Stomach (tissue), 9 donors: ENCODE data around the gene INTU. TPM values are rescaled to one million over a fixed set of nuclear protein-coding genes. Genes with fewer than 3 reads are reported as not detected.
A peak's percentile ranks its signal among the peaks of the same experiment; 100 is the strongest.

ENCODE experiments used
- DNase-seq, 2 donors: peaks; one replicate each; pipeline versions ENCODE4 v3.0.0 to v3.0.0-alpha.2; 2013 to 2019
- H3K27ac ChIP-seq, 5 donors: fragments of 200-600 bp in 4 of 5; sonication (generic) in 4 of 5; one replicate each; pipeline ENCODE4 v1.5.1; 2013 to 2019; ENCODE audit warnings: mild to moderate bottlenecking in 1 of 5, moderate library complexity in 1 of 5
- H3K27me3 ChIP-seq, 3 donors: fragments of 200-600 bp; sonication (generic); one replicate each; pipeline ENCODE4 v1.5.1; 2017 to 2019; ENCODE audit warnings: mixed run types in 1 of 3
- H3K36me3 ChIP-seq, 4 donors: fragments of 200-600 bp; sonication (generic); 1 replicate in 3 of 4; 2 replicates in 1 of 4; pipeline ENCODE4 v1.5.1; 2016 to 2019
- H3K4me1 ChIP-seq, 4 donors: fragments of 200-600 bp; sonication (generic); one replicate each; pipeline ENCODE4 v1.5.1; 2016 to 2019
- H3K4me3 ChIP-seq, 4 donors: fragments of 200-600 bp; sonication (generic) in 3 of 4; one replicate each; pipeline ENCODE4 v1.5.1; 2016 to 2019; ENCODE audit warnings: mild to moderate bottlenecking in 1 of 4
- H3K9me3 ChIP-seq, 4 donors: fragments of 200-600 bp; sonication (generic); one replicate each; pipeline ENCODE4 v1.5.1; 2016 to 2019
- CTCF ChIP-seq, 7 experiments: fragments of 450-650 bp in 4 of 7; fragments of 200-600 bp in 3 of 7; sonication (generic) in 3 of 7; IDR thresholded peaks; one replicate each; pipeline ENCODE4 v1.5.1; 2016 to 2019; ENCODE audit warnings: antibody characterized with exemption in 7 of 7, control low read depth in 2 of 7, mild to moderate bottlenecking in 1 of 7
- EP300 ChIP-seq: sonication (generic); formaldehyde crosslinking; IDR thresholded peaks from one replicate; pipeline ENCODE4 v1.6.1; 2017; ENCODE audit warnings: antibody characterized with exemption
- POLR2A ChIP-seq, 4 donors: fragments of 450-650 bp; IDR thresholded peaks; one replicate each; pipeline ENCODE4 v1.6.1; 2016; ENCODE audit warnings: antibody characterized with exemption in 4 of 4, control low read depth in 2 of 4, mild to moderate bottlenecking in 1 of 4, moderate library complexity in 1 of 4
- POLR2AphosphoS5 ChIP-seq, 3 donors: sonication (generic); formaldehyde crosslinking; IDR thresholded peaks; one replicate each; pipeline ENCODE4 v1.6.1; 2016; ENCODE audit warnings: antibody characterized with exemption in 3 of 3
- WGBS, 5 donors: extraction: QIAGEN DNeasy Blood & Tissue Kit in 3 of 5; methylation state at CpG; one replicate each; pipeline versions ENCODE4 v1.1.5 to v1.1.7; 2013 to 2018; 5-methylcytosine and 5-hydroxymethylcytosine counted together
- intact Hi-C: fragments of 100-400 bp; cut with DNase I; formaldehyde crosslinking; loops from one replicate; pipeline ENCODE4 v1.15.1; 2023; ENCODE audit warnings: low total_unique reads
- polyA plus RNA-seq, 3 donors: library from polyadenylated mRNA; stranded (reverse); fragments of 200-250 nt; gene quantifications; one replicate each; pipeline ENCODE4 v1.2.3, GENCODE V29; 2013
- total RNA-seq, 5 donors: library from RNA; depleted of rRNA; stranded (reverse); fragments of >200 nt; gene quantifications; one replicate each; pipeline versions ENCODE4 v1.1.0 to v1.2.3, GENCODE V29; 2014 to 2016
- donor health status: healthy with polysubstance abuse.
- donor health status: Bipolar disorder and iron deficiency.
- donor health status: healthy.

The INTU gene
- total and polyA plus RNA-seq, 8 donors = 0.62 to 42.9 (median 5.6) TPM

GRCh38 chr4:127610488-127610887 lies 22.3 kb upstream of the INTU start:
- TF ChIP-seq POLR2A (IDR thresholded peaks at IDR 0.05) (no peak), CTCF (IDR thresholded peaks at IDR 0.05) (no peak), EP300 (no peak), POLR2AphosphoS5 (IDR thresholded peaks at IDR 0.05) (no peak)
- WGBS, 5 donors = 85 to 93% (median 89%) methylated on average over 3 of the region's 3 CpGs
- H3K27me3 ChIP-seq = no peaks in the 10 kb centered on the region
- H3K4me1 ChIP-seq = peaks cover 0 to under 1% (median 0%) of the 10 kb centered on the region in 4 donors
- H3K36me3 ChIP-seq = no peaks in the 10 kb centered on the region
- H3K4me3 ChIP-seq = no peak overlapping the region
- DNase-seq = no peak
- no peak overlapping the region for H3K27ac ChIP-seq
- intact Hi-C loops = no loop called here
- no peaks in the 10 kb centered on the region for H3K9me3 ChIP-seq

- TF ChIP-seq CTCF (IDR thresholded peaks at IDR 0.05) (no peak), EP300 (no peak), POLR2AphosphoS5 (IDR thresholded peaks at IDR 0.05) (no peak)
- intact Hi-C loops = loop anchor here (5.0 kb wide), 1 partner anchor 115 kb away; the partner anchor contains the start of gene SLC25A31
- H3K36me3 ChIP-seq = no peaks in the 10 kb centered on the region
- WGBS, 5 donors = 75 to 92% (median 78%) methylated on average over 2 of the region's 2 CpGs
- no peaks in the 10 kb centered on the region for H3K9me3 ChIP-seq
- H3K27ac ChIP-seq = no peak overlapping the region
- H3K27me3 ChIP-seq = peaks cover 0 to 16% (median 9%) of the 10 kb centered on the region in 3 donors
- DNase-seq = no peak
- H3K4me3 ChIP-seq = no peak overlapping the region
- no peaks in the 10 kb centered on the region for H3K4me1 ChIP-seq
Observed at GRCh38 chr4:127616898-127617297, 15.9 kb upstream of the INTU start.

GRCh38 chr4:127618427-127618826 lies 14.3 kb upstream of the INTU start:
- Histone ChIP-seq H3K4me1 (peaks cover 2 to 11% (median 10%) of the 10 kb centered on the region in 4 donors), H3K27ac (no peak overlapping the region), H3K4me3 (no peak overlapping the region), H3K27me3 (peaks cover 0 to 32% (median 23%) of the 10 kb centered on the region in 3 donors), H3K36me3 (no peaks in the 10 kb centered on the region), H3K9me3 (no peaks in the 10 kb centered on the region)
- intact Hi-C loops = loop anchor here (5.0 kb wide), 1 partner anchor 114 kb away; the partner anchor contains the start of gene SLC25A31
- TF ChIP-seq POLR2A (IDR thresholded peaks at IDR 0.05) (no peak), EP300 (no peak), POLR2AphosphoS5 (IDR thresholded peaks at IDR 0.05) (no peak), CTCF (IDR thresholded peaks at IDR 0.05) (no peak)
- DNase-seq = no peak

- no peak for DNase-seq
- Histone ChIP-seq H3K4me3 (peak overlapping the region; percentile 53 to 64 (median 58)), H3K4me1 (peaks cover 8 to 22% (median 15%) of the 10 kb centered on the region in 4 donors), H3K27ac (peak overlapping the region in 3 of 5 donors; percentile 30 to 77 (median 61)), H3K27me3 (peaks cover 0 to 45% (median 27%) of the 10 kb centered on the region in 3 donors), H3K36me3 (no peaks in the 10 kb centered on the region), H3K9me3 (no peaks in the 10 kb centered on the region)
- no peak for TF ChIP-seq POLR2A (IDR thresholded peaks at IDR 0.05)
- no peak for TF ChIP-seq EP300
- no peak for TF ChIP-seq POLR2AphosphoS5 (IDR thresholded peaks at IDR 0.05)
- no peak for TF ChIP-seq CTCF (IDR thresholded peaks at IDR 0.05)
- intact Hi-C loops = no loop called here
- 18 to 28% (median 19%) methylated on average over 7 to 12 of the region's 12 CpGs for WGBS, 5 donors
Observed at GRCh38 chr4:127622621-127622920, 10.2 kb upstream of the INTU start.
